Endothelial cell of umbilical vein (primary cell): ENCODE measurements around the gene CALCOCO2. TPM values are rescaled to one million over a fixed set of nuclear protein-coding genes. Genes with fewer than 3 reads are reported as not detected.

ENCODE experiments used
- BruUV-seq: library from RNA; stranded (reverse); fragments of 400-500 nt; replicated peaks from 2 replicates; lab custom pipeline; 2021; lab: Mats Ljungman, UMichigan
- CTCF ChIA-PET: fragments of 300-600, 350-600 bp; sonication (Branson Sonifier 250); formaldehyde crosslinking; loops from one replicate; lab custom pipeline; 2021; ENCODE audit warnings: antibody characterized with exemption, inconsistent platforms; lab: Charles Lee
- POLR2A ChIA-PET: fragments of 300-600, 350-600 bp; sonication (Branson Sonifier 250); formaldehyde crosslinking; loops from one replicate; lab custom pipeline; 2021; ENCODE audit warnings: antibody characterized with exemption, inconsistent platforms; lab: Charles Lee
- DNase-seq: peaks from one replicate; pipeline ENCODE4 v3.0.0-alpha.2; 2011; ENCODE audit warnings: low read depth, low spot score
- FAIRE-seq: peaks from 2 replicates; lab custom pipeline; 2011; peaks lifted over from hg19 to GRCh38; lab: Jason Lieb, UNC
- H2AFZ ChIP-seq: 2 replicates; pipeline ENCODE4 v1.6.0; 2012; ENCODE audit warnings: low read depth, low read length, control low read depth, inconsistent platforms
- H3K27ac ChIP-seq: 2 replicates; pipeline ENCODE4 v1.5.1; 2011; ENCODE audit warnings: low read depth, mild to moderate bottlenecking, control low read depth, low read length, moderate library complexity; ENCODE audit not compliant: insufficient read depth
- H3K27me3 ChIP-seq, 2 experiments: 2 replicates each; pipeline versions ENCODE4 v1.6.0 to v1.6.1; 2011; ENCODE audit warnings: low read length in 2 of 2, mixed read lengths in 1 of 2; ENCODE audit not compliant: control insufficient read depth in 2 of 2, insufficient read depth in 2 of 2
- H3K36me3 ChIP-seq, 2 experiments: 2 replicates in 1 of 2; 3 replicates in 1 of 2; pipeline ENCODE4 v1.5.1; 2011; ENCODE audit warnings: low read length in 2 of 2, mild to moderate bottlenecking in 1 of 2, moderate library complexity in 1 of 2; ENCODE audit not compliant: control insufficient read depth in 2 of 2, insufficient read depth in 2 of 2; ENCODE audit errors: extremely low read depth in 1 of 2
- H3K4me1 ChIP-seq: 3 replicates; pipeline ENCODE4 v1.5.1; 2011; ENCODE audit warnings: mild to moderate bottlenecking, low read length; ENCODE audit not compliant: control insufficient read depth, insufficient read depth; ENCODE audit errors: extremely low read depth
- H3K4me2 ChIP-seq: 2 replicates; pipeline ENCODE4 v1.6.1; 2011; ENCODE audit warnings: low read length, control low read depth, mixed read lengths; ENCODE audit not compliant: insufficient read depth
- H3K4me3 ChIP-seq, 3 experiments: fragments of 200-600 bp in 1 of 3; sonication (generic), shearing (Covaris generic) in 1 of 3; replicated peaks in 1 of 3; 2 replicates each; pipeline ENCODE4 v1.5.1; 2011 to 2016; ENCODE audit warnings: control low read depth in 3 of 3, low read length in 3 of 3, mild to moderate bottlenecking in 2 of 3, inconsistent platforms in 1 of 3, low read depth in 1 of 3, moderate library complexity in 1 of 3; ENCODE audit not compliant: insufficient read depth in 1 of 3
- H3K79me2 ChIP-seq: 2 replicates; pipeline ENCODE4 v1.6.0; 2012; ENCODE audit warnings: low read length, inconsistent platforms; ENCODE audit not compliant: control insufficient read depth, insufficient read depth
- H3K9ac ChIP-seq: replicated peaks from 2 replicates; pipeline ENCODE3; 2011; ENCODE audit warnings: low read length, control low read depth; ENCODE audit not compliant: insufficient read depth; ENCODE audit errors: extremely low read depth
- H3K9me1 ChIP-seq: replicated peaks from 3 replicates; pipeline ENCODE4 v1.6.0; 2011; ENCODE audit warnings: mild to moderate bottlenecking, low read length; ENCODE audit not compliant: control insufficient read depth, insufficient read depth; ENCODE audit errors: extremely low read depth
- H3K9me3 ChIP-seq: replicated peaks from 2 replicates; pipeline ENCODE4 v1.5.1; 2012; ENCODE audit warnings: low read length, inconsistent platforms; ENCODE audit not compliant: control insufficient read depth, insufficient read depth
- H4K20me1 ChIP-seq: replicated peaks from 2 replicates; pipeline ENCODE3; 2011; ENCODE audit warnings: mild to moderate bottlenecking, low read length; ENCODE audit not compliant: control insufficient read depth, insufficient read depth; ENCODE audit errors: extremely low read depth
- EZH2 ChIP-seq: IDR thresholded peaks from 2 replicates; pipeline ENCODE4 v1.6.1; 2012; ENCODE audit warnings: borderline replicate concordance, low read depth, mild to moderate bottlenecking, moderate library complexity, low read length, inconsistent platforms; ENCODE audit not compliant: severe bottlenecking
- FOS ChIP-seq: IDR thresholded peaks from 2 replicates; pipeline ENCODE4 v1.6.1; 2011; ENCODE audit warnings: mild to moderate bottlenecking, low read length, moderate library complexity, borderline replicate concordance; ENCODE audit not compliant: insufficient read depth
- GATA2 ChIP-seq: IDR thresholded peaks from 2 replicates; pipeline ENCODE4 v1.7.0; 2011; ENCODE audit warnings: low read depth, mild to moderate bottlenecking, moderate library complexity, mixed read lengths, low read length; ENCODE audit not compliant: insufficient read length, insufficient read depth
- JUN ChIP-seq: IDR thresholded peaks from 2 replicates; pipeline ENCODE4 v1.6.1; 2011; ENCODE audit warnings: borderline replicate concordance, low read depth; ENCODE audit not compliant: insufficient read length, insufficient read depth
- POLR2AphosphoS5 ChIP-seq: IDR thresholded peaks from 2 replicates; pipeline ENCODE4 v1.6.1; 2012; ENCODE audit warnings: low read depth, mild to moderate bottlenecking, control low read depth, low read length, moderate library complexity; ENCODE audit not compliant: insufficient read depth
- dilution Hi-C: fragments of 300-500 bp; cut with MboI; formaldehyde crosslinking; loops from one replicate; pipeline ENCODE4 v1.15.0; 2019; ENCODE audit warnings: low sequenced_read_pairs; ENCODE audit not compliant: extremely low pct_ligation_motif_present
- intact Hi-C: fragments of 100-400 bp; cut with micrococcal nuclease; formaldehyde crosslinking; loops from one replicate; pipeline ENCODE4 v1.10.0; 2022
- polyA plus RNA-seq, 4 experiments: library from polyadenylated mRNA; depleted of rRNA in 3 of 4; stranded (reverse) in 3 of 4; unstranded in 1 of 4; fragments of >200 nt; gene quantifications; 2 replicates each; pipeline versions ENCODE4 v1.2.1 to v1.2.3, GENCODE V29; 2011 to 2012; ENCODE audit warnings: missing spikeins in 1 of 4
- total RNA-seq: library from RNA; stranded (reverse); gene quantifications from 2 replicates; pipeline ENCODE4 v1.2.3, GENCODE V29; 2021

CALCOCO2 gene
- total and polyA plus RNA-seq, 2 donors (not counting 3 experiments of a cell fraction or from before 2014, with no cell fraction given), result 20.6 to 64.9 TPM

- Histone ChIP-seq H3K9me1 (no peaks in the 10 kb centered on the region), H3K27me3 (peaks cover 11 to 21% of the 10 kb centered on the region in 2 experiments)
- no peak for FAIRE-seq
Measured at GRCh38 chr17:48816438-48816773, 14.4 kb upstream of the CALCOCO2 start.

GRCh38 chr17:48816774-48817590 is 13.9 kb upstream of the CALCOCO2 start, which contains the start of gene TTLL6:
Gene TTLL6, minus strand, starts transcription at chr17:48817229. Its CDS starts 157 bp downstream, at chr17:48817072.
- no peak within 1 kb of the TSS for H3K27ac ChIP-seq
- H3K9me1 ChIP-seq, result no peaks in the 10 kb centered on the region
- BruUV-seq, result no TSS peak
- FAIRE-seq (peak; percentile 75), DNase-seq (peak; percentile 85)
- TF ChIP-seq FOS (no peak), EZH2 (peak; percentile 45)
- no peaks in the 10 kb centered on the region for H3K9me3 ChIP-seq
- H3K4me3 ChIP-seq, result peak within 1 kb of the TSS in 2 of 3 experiments; percentile 14 to 40
- ChIA-PET POLR2A (interaction anchor here (0.6 kb wide), 1 partner anchor 63 kb away, joined by 3 read pairs; no protein-coding TSS in a partner anchor), CTCF (interaction anchor here (1.3 to 25.1 kb wide), 11 partner anchors 13 to 219 kb away, joined by 3 to 1186 read pairs (median 12); no protein-coding TSS in a partner anchor)
- peak within 1 kb of the TSS; percentile 50 for H3K4me2 ChIP-seq
- peaks cover 6% of the 10 kb centered on the region for H3K4me1 ChIP-seq
- H2AFZ ChIP-seq, result peak within 1 kb of the TSS; percentile 82
- H3K9ac ChIP-seq, result no peak within 1 kb of the TSS
- no peaks in the 10 kb centered on the region for H3K79me2 ChIP-seq
- no peaks in the 10 kb centered on the region for H3K36me3 ChIP-seq
- dilution Hi-C loops, result no loop called here
- peaks cover 11 to 21% of the 10 kb centered on the region in 2 experiments for H3K27me3 ChIP-seq
- intact Hi-C loops, result loop anchor here (5.0 kb wide), 1 partner anchor 215 kb away; no protein-coding TSS in a partner anchor
- H4K20me1 ChIP-seq, result no peaks in the 10 kb centered on the region

More at GRCh38 chr17:48816438-48816773, 14.4 kb upstream of the CALCOCO2 start:
- H3K4me3 ChIP-seq, result no peak overlapping the region
- H3K9me3 ChIP-seq, result no peaks in the 10 kb centered on the region
- no TSS peak for BruUV-seq
- peaks cover 6% of the 10 kb centered on the region for H3K4me1 ChIP-seq
- DNase-seq, result no peak
- H3K27ac ChIP-seq, result no peak overlapping the region
- H3K4me2 ChIP-seq, result no peak overlapping the region
- dilution Hi-C loops, result no loop called here
- ChIA-PET POLR2A (interaction anchor here (0.6 kb wide), 1 partner anchor 64 kb away, joined by 3 read pairs; no protein-coding TSS in a partner anchor), CTCF (interaction anchor here (1.0 to 25.1 kb wide), 12 partner anchors 7 to 219 kb away, joined by 3 to 1186 read pairs (median 13); no protein-coding TSS in a partner anchor)
- no peak overlapping the region for H3K9ac ChIP-seq
- TF ChIP-seq JUN (no peak), EZH2 (peak; percentile 55), GATA2 (no peak), POLR2AphosphoS5 (no peak)
- H2AFZ ChIP-seq, result peak overlapping the region; percentile 82
- no peaks in the 10 kb centered on the region for H3K36me3 ChIP-seq
- no peaks in the 10 kb centered on the region for H4K20me1 ChIP-seq
- H3K79me2 ChIP-seq, result no peaks in the 10 kb centered on the region
- intact Hi-C loops, result loop anchor here (5.0 kb wide), 1 partner anchor 216 kb away; no protein-coding TSS in a partner anchor
